Astrocyte (in vitro differentiated cells and primary cell): Measurements from ENCODE around the gene TMEM9. TPM values are rescaled to one million over a fixed set of nuclear protein-coding genes. Genes with fewer than 3 reads are reported as not detected.
"Not testable (repeated sequence)": the region's sequence is repeated elsewhere in the genome, so short reads cannot be mapped to it uniquely, and the experiment has no call there.

Source experiments
- DNase-seq: peaks from one replicate; pipeline ENCODE4 v3.0.0-alpha.2; 2010; ENCODE audit warnings: low read depth
- FAIRE-seq: peaks from 2 replicates; lab custom pipeline; 2011; peaks lifted over from hg19 to GRCh38; lab: Jason Lieb, UNC
- H2AFZ ChIP-seq: 2 replicates; pipeline ENCODE4 v1.6.0; 2012; ENCODE audit warnings: low read depth, low read length, inconsistent platforms
- H3K27ac ChIP-seq: 2 replicates; pipeline ENCODE4 v1.5.1; 2011; ENCODE audit warnings: low read depth, low read length, inconsistent platforms
- H3K27me3 ChIP-seq: 2 replicates; pipeline ENCODE4 v1.6.0; 2011; ENCODE audit warnings: low read length, inconsistent platforms; ENCODE audit not compliant: insufficient read depth
- H3K36me3 ChIP-seq: 2 replicates; pipeline ENCODE4 v1.5.1; 2011; ENCODE audit warnings: low read length, inconsistent platforms; ENCODE audit not compliant: insufficient read depth
- H3K4me1 ChIP-seq: 2 replicates; pipeline ENCODE4 v1.5.1; 2011; ENCODE audit warnings: low read length, inconsistent platforms; ENCODE audit not compliant: insufficient read depth
- H3K4me2 ChIP-seq: 2 replicates; pipeline ENCODE4 v1.6.0; 2012; ENCODE audit warnings: low read length, inconsistent platforms
- H3K4me3 ChIP-seq: 2 replicates; pipeline ENCODE4 v1.5.1; 2011; ENCODE audit warnings: low read depth, mild to moderate bottlenecking, low read length, inconsistent platforms; ENCODE audit not compliant: insufficient read depth
- H3K79me2 ChIP-seq: 2 replicates; pipeline ENCODE4 v1.6.0; 2012; ENCODE audit warnings: mild to moderate bottlenecking, low read length, inconsistent platforms; ENCODE audit not compliant: insufficient read depth
- H3K9ac ChIP-seq: 2 replicates; pipeline ENCODE4 v1.6.0; 2012; ENCODE audit warnings: mild to moderate bottlenecking, low read length, inconsistent platforms
- H3K9me3 ChIP-seq: 2 replicates; pipeline ENCODE4 v1.5.1; 2012; ENCODE audit warnings: low read depth, mild to moderate bottlenecking, low read length, inconsistent platforms; ENCODE audit not compliant: insufficient read depth
- H4K20me1 ChIP-seq: 2 replicates; pipeline ENCODE4 v1.6.0; 2012; ENCODE audit warnings: low read length, inconsistent platforms; ENCODE audit not compliant: insufficient read depth
- H3K27ac Mint-ChIP-seq: one replicate; pipeline ENCODE4 v1.8.0; 2021; ENCODE audit warnings: mild to moderate bottlenecking, mixed read lengths; ENCODE audit not compliant: unreplicated experiment
- H3K27me3 Mint-ChIP-seq: one replicate; pipeline ENCODE4 v1.8.0; 2021; ENCODE audit warnings: low read depth, mixed read lengths; ENCODE audit not compliant: unreplicated experiment
- H3K36me3 Mint-ChIP-seq: one replicate; pipeline ENCODE4 v1.8.0; 2021; ENCODE audit warnings: low read depth, mixed read lengths; ENCODE audit not compliant: unreplicated experiment
- H3K4me1 Mint-ChIP-seq: one replicate; pipeline ENCODE4 v1.8.0; 2021; ENCODE audit warnings: low read depth, mixed read lengths; ENCODE audit not compliant: unreplicated experiment
- H3K4me3 Mint-ChIP-seq: one replicate; pipeline ENCODE4 v1.8.0; 2021; ENCODE audit warnings: mild to moderate bottlenecking, moderate library complexity, mixed read lengths; ENCODE audit not compliant: unreplicated experiment
- H3K9me3 Mint-ChIP-seq: one replicate; pipeline ENCODE4 v1.8.0; 2021; ENCODE audit warnings: mild to moderate bottlenecking, mixed read lengths; ENCODE audit not compliant: unreplicated experiment
- CTCF ChIP-seq: IDR thresholded peaks from 2 replicates; pipeline ENCODE4 v1.5.1; 2011; ENCODE audit warnings: low read depth, mild to moderate bottlenecking, inconsistent platforms, low read length, moderate library complexity; ENCODE audit not compliant: insufficient read depth
- EZH2 ChIP-seq: IDR thresholded peaks from 2 replicates; pipeline ENCODE4 v1.6.1; 2012; ENCODE audit warnings: mild to moderate bottlenecking, low read length, inconsistent platforms; ENCODE audit not compliant: insufficient read depth
- total RNA-seq: library from RNA; stranded (reverse); gene quantifications from 2 replicates; pipeline ENCODE4 v1.2.1, GENCODE V29; 2021

The TMEM9 gene
- total RNA-seq, 1 donor from 2014 or later = 88.1 TPM

- FAIRE-seq (no peak), DNase-seq (no peak)
- Mint-ChIP-seq H3K36me3 (no peaks in the 10 kb centered on the region), H3K27me3 (peaks cover 10% of the 10 kb centered on the region), H3K4me1 (no peaks in the 10 kb centered on the region), H3K9me3 (no peaks in the 10 kb centered on the region), H3K4me3 (no peak overlapping the region), H3K27ac (no peak overlapping the region)
- no peaks in the 10 kb centered on the region for H3K79me2 ChIP-seq
- H3K4me3 ChIP-seq = no peak overlapping the region
- no peak for TF ChIP-seq EZH2
- TF ChIP-seq CTCF = no peak
- H4K20me1 ChIP-seq = no peaks in the 10 kb centered on the region
- H3K36me3 ChIP-seq = no peaks in the 10 kb centered on the region
- H3K4me1 ChIP-seq = no peaks in the 10 kb centered on the region
- H2AFZ ChIP-seq = no peak overlapping the region
- H3K4me2 ChIP-seq = no peak overlapping the region
- peaks cover 29% of the 10 kb centered on the region for H3K27me3 ChIP-seq
- H3K9ac ChIP-seq = no peak overlapping the region
- H3K9me3 ChIP-seq = no peaks in the 10 kb centered on the region
- no peak overlapping the region for H3K27ac ChIP-seq
Observed at GRCh38 chr1:201163707-201164106, 9.4 kb upstream of the TMEM9 start.

GRCh38 chr1:201163036-201163435 lies 8.8 kb upstream of the TMEM9 start:
- H3K4me1 ChIP-seq, H3K36me3 ChIP-seq, H4K20me1 ChIP-seq, H3K4me3 Mint-ChIP-seq, FAIRE-seq, H3K27ac Mint-ChIP-seq, H3K4me3 ChIP-seq, H3K79me2 ChIP-seq, H2AFZ ChIP-seq, H3K9me3 ChIP-seq, DNase-seq, H3K27ac ChIP-seq, H3K36me3 Mint-ChIP-seq, H3K4me2 ChIP-seq, H3K9me3 Mint-ChIP-seq, H3K4me1 Mint-ChIP-seq, H3K9ac ChIP-seq: not testable (repeated sequence)
- peaks cover 29% of the 10 kb centered on the region for H3K27me3 ChIP-seq
- peaks cover 12% of the 10 kb centered on the region for H3K27me3 Mint-ChIP-seq

- Histone ChIP-seq H3K4me2 (no peak overlapping the region), H3K4me1 (peaks cover 6% of the 10 kb centered on the region), H3K36me3 (no peaks in the 10 kb centered on the region), H3K9ac (no peak overlapping the region), H4K20me1 (no peaks in the 10 kb centered on the region), H3K79me2 (peaks cover 9% of the 10 kb centered on the region), H3K27me3 (peaks cover 16% of the 10 kb centered on the region), H3K27ac (no peak overlapping the region), H2AFZ (no peak overlapping the region), H3K4me3 (no peak overlapping the region), H3K9me3 (no peaks in the 10 kb centered on the region)
- H3K36me3 Mint-ChIP-seq = no peaks in the 10 kb centered on the region
- H3K4me3 Mint-ChIP-seq = no peak overlapping the region
- H3K9me3 Mint-ChIP-seq = no peaks in the 10 kb centered on the region
- FAIRE-seq (no peak), DNase-seq (no peak)
- no peak overlapping the region for H3K27ac Mint-ChIP-seq
- H3K4me1 Mint-ChIP-seq = peaks cover 3% of the 10 kb centered on the region
- peaks cover 20% of the 10 kb centered on the region for H3K27me3 Mint-ChIP-seq
- no peak for TF ChIP-seq EZH2
Observed at GRCh38 chr1:201157949-201158348, 3.7 kb upstream of the TMEM9 start.

GRCh38 chr1:201156819-201157218 lies 2.5 kb upstream of the TMEM9 start:
- Mint-ChIP-seq H3K27me3 (peaks cover 20% of the 10 kb centered on the region), H3K27ac (no peak overlapping the region), H3K9me3 (no peaks in the 10 kb centered on the region), H3K4me1 (peaks cover 3% of the 10 kb centered on the region), H3K36me3 (no peaks in the 10 kb centered on the region), H3K4me3 (no peak overlapping the region)
- TF ChIP-seq EZH2 (no peak), CTCF (no peak)
- Histone ChIP-seq H3K4me1 (peaks cover 7% of the 10 kb centered on the region), H3K4me2 (no peak overlapping the region), H3K9me3 (no peaks in the 10 kb centered on the region), H2AFZ (no peak overlapping the region), H3K4me3 (no peak overlapping the region), H3K79me2 (peaks cover 14% of the 10 kb centered on the region), H3K27me3 (peaks cover 16% of the 10 kb centered on the region), H3K27ac (no peak overlapping the region), H3K36me3 (no peaks in the 10 kb centered on the region), H4K20me1 (no peaks in the 10 kb centered on the region), H3K9ac (no peak overlapping the region)
- no peak for DNase-seq
- FAIRE-seq = no peak
